ENCODE results near the gene KRT36. TPM values are rescaled to one million over a fixed set of nuclear protein-coding genes. Genes with fewer than 3 reads are reported as not detected.
A peak's percentile ranks its signal among the peaks of the same experiment; 100 is the strongest.

KRT36 gene
- total and polyA plus RNA-seq, 7 donors: 0.04 TPM; not detected in 6

DNA sequence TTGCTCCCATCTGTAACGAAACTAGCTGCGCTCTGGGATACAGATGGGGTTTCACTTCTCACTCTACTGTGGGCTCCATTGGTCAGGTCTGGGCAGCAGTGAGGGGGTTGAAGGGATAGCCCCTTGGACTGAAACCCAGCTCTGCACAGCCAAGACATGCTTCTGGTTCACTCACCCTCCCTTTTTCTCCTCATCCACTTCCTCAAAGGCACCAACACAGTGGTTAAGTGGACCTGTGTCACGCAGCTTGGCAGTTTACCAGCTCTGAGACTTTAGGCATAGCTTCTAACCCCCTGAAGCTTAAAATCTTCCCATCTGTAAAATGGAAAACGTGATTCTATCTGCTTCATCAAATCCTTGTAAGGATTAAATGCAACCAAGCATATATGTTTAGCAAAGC, 37.4 kb downstream of the KRT36 start:
- DNase-seq (no peak), ATAC-seq (no peak)
- H3K9me3 ChIP-seq: no peaks in the 10 kb centered on the region
- no peaks in the 10 kb centered on the region for H3K4me1 ChIP-seq
- no peak overlapping the region for H3K27ac ChIP-seq
- no peaks in the 10 kb centered on the region for H3K36me3 ChIP-seq (ENCODE audit: insufficient read depth in 1 of 2, low read depth in 1 of 2)
- intact Hi-C loops (cut with DNase I): no loop called here
- H3K27me3 ChIP-seq (ENCODE audit: insufficient read depth in 3 of 3, low read length in 2 of 3): no peaks in the 10 kb centered on the region
- no peak overlapping the region for H3K4me3 ChIP-seq
- TF ChIP-seq, protein P1, sequence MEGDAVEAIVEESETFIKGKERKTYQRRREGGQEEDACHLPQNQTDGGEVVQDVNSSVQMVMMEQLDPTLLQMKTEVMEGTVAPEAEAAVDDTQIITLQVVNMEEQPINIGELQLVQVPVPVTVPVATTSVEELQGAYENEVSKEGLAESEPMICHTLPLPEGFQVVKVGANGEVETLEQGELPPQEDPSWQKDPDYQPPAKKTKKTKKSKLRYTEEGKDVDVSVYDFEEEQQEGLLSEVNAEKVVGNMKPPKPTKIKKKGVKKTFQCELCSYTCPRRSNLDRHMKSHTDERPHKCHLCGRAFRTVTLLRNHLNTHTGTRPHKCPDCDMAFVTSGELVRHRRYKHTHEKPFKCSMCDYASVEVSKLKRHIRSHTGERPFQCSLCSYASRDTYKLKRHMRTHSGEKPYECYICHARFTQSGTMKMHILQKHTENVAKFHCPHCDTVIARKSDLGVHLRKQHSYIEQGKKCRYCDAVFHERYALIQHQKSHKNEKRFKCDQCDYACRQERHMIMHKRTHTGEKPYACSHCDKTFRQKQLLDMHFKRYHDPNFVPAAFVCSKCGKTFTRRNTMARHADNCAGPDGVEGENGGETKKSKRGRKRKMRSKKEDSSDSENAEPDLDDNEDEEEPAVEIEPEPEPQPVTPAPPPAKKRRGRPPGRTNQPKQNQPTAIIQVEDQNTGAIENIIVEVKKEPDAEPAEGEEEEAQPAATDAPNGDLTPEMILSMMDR (IDR thresholded peaks at IDR 0.05): no peak
- 59 to 69% (median 61%) methylated on average over 4 of the region's 4 CpGs for WGBS, 3 donors

DNA sequence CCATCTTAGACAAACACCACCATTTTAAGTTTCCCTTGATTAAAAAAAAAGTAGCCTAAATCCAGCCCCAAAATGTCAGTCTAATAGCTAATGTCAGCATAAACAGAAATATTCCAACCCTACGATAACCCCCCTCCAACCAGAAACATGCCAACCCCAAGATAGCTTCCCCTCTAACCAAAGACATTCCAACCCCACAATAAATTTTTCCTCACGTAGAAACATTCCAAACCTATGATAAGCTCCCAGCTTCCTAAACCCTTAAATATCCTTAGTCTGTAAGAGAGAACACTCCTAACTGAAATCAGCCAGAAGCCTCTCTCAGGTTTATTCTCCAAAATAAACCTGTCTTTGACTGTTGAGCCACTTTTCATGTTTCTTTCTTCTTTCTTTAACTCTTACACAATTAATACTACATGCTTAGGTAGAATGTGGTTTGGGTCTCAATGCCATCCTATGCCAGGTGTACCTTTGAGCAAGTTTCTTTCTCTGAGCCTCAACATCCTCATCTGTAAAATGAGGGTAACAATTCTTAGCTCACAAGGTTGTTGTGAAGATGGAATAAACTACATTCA, 38.5 kb downstream of the KRT36 start:
- WGBS, 3 donors: 59 to 74% (median 65%) methylated on average over 2 of the region's 2 CpGs

DNA sequence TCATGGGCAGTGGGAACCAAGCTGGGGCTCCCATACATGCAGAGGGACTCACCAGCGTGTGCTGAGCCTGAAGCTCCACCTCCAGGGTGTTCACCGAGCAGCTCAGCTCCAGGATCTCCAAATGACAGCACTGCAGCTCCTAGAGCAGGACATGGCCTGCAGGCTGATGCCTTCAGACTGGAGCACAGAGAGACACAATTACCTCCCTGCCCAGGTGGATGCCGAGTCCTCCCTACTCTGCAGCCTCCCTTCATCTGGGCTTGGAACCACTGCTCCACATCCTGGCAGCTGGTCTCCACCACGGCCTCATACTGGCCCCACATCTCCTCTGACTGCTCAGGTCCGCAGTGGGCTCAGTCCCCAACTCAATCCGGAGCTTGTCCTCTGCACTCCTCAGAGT, 40.7 kb downstream of the KRT36 start:
- TF ChIP-seq, protein P1 (IDR thresholded peaks at IDR 0.05): no peak
- ATAC-seq (no peak), DNase-seq (no peak)
- H3K27me3 ChIP-seq (ENCODE audit: insufficient read depth in 3 of 3, low read length in 2 of 3): peaks cover 0 to 3% (median 2%) of the 10 kb centered on the region in 3 donors
- no peaks in the 10 kb centered on the region for H3K36me3 ChIP-seq (ENCODE audit: insufficient read depth in 1 of 2, low read depth in 1 of 2)
- H3K4me1 ChIP-seq: no peaks in the 10 kb centered on the region
- 73 to 80% (median 76%) methylated on average over 6 of the region's 6 CpGs for WGBS, 3 donors
- no peaks in the 10 kb centered on the region for H3K9me3 ChIP-seq
- H3K27ac ChIP-seq: no peak overlapping the region
- intact Hi-C loops (cut with DNase I): no loop called here
- H3K4me3 ChIP-seq: no peak overlapping the region

More for the DNA sequence above, 38.5 kb downstream of the KRT36 start:
- Histone ChIP-seq H3K4me1 (no peaks in the 10 kb centered on the region), H3K27ac (no peak overlapping the region), H3K9me3 (no peaks in the 10 kb centered on the region), H3K4me3 (no peak overlapping the region), H3K27me3 (ENCODE audit: insufficient read depth in 3 of 3, low read length in 2 of 3) (no peaks in the 10 kb centered on the region), H3K36me3 (ENCODE audit: insufficient read depth in 1 of 2, low read depth in 1 of 2) (no peaks in the 10 kb centered on the region)
- intact Hi-C loops (cut with DNase I): no loop called here
- no peak for ATAC-seq
- DNase-seq: no peak
- TF ChIP-seq, protein P1 (IDR thresholded peaks at IDR 0.05): no peak

DNA sequence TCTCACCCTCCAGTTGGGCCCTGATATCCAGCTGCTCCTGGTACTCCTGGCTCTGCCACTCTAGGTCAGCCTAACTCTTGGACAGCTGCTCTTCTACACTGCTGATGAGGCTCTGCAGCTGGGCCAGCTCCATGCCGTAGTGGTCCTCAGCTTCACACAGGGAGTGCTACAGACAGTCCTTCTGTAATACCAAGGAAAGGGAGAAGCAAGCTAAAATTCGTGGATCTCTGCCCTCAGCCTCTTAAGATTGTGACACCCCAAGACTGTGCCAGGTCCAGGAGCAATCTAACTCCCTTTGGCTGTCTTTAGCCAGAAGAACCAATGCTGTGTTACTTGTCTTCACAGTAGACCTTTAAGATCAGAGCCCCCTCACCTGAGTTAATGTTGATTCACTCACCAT, 41.2 kb downstream of the KRT36 start:
- Histone ChIP-seq H3K4me3 (no peak overlapping the region), H3K27ac (no peak overlapping the region), H3K4me1 (no peaks in the 10 kb centered on the region), H3K27me3 (ENCODE audit: insufficient read depth in 3 of 3, low read length in 2 of 3) (peaks cover 0 to 3% (median 2%) of the 10 kb centered on the region in 3 donors), H3K36me3 (ENCODE audit: insufficient read depth in 1 of 2, low read depth in 1 of 2) (no peaks in the 10 kb centered on the region), H3K9me3 (no peaks in the 10 kb centered on the region)
- ATAC-seq (peak in 1 of 4 donors; percentile 47), DNase-seq (no peak)
- TF ChIP-seq, protein P1 (IDR thresholded peaks at IDR 0.05): no peak
- intact Hi-C loops (cut with DNase I): no loop called here
- 19 to 33% (median 27%) methylated on average over 2 of the region's 2 CpGs for WGBS, 3 donors

DNA sequence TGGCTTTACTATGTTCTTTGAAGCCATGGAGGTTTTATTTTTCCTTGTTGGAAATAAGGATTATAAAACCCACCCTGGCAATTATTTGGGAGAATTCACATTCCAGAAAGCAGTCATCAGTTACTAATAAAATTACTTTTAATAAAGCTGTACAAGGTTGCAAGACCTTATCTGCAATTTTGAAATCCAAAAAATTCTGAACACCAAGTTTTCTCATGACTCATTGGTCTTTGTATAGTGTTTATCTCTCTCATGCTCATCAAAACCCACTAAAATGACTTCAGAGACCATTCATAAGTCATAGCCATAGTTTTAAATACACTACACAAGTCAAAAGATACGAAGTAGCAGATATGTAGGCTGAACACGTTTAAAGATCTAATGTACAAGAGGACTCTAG, 42.9 kb downstream of the KRT36 start:
- intact Hi-C loops (cut with DNase I): no loop called here
- Histone ChIP-seq H3K4me1 (no peaks in the 10 kb centered on the region), H3K27me3 (ENCODE audit: insufficient read depth in 3 of 3, low read length in 2 of 3) (peaks cover 0 to 3% (median 2%) of the 10 kb centered on the region in 3 donors), H3K4me3 (no peak overlapping the region), H3K27ac (no peak overlapping the region), H3K9me3 (no peaks in the 10 kb centered on the region), H3K36me3 (ENCODE audit: insufficient read depth in 1 of 2, low read depth in 1 of 2) (no peaks in the 10 kb centered on the region)
- ATAC-seq (no peak), DNase-seq (no peak)
- TF ChIP-seq, protein P1 (IDR thresholded peaks at IDR 0.05): no peak
- WGBS, 3 donors: 59 to 86% (median 76%) methylated on average over 2 of the region's 2 CpGs
